IgD-negative memory B cell (primary cell): Measurements from ENCODE around the gene RBM10. TPM values are rescaled to one million over a fixed set of nuclear protein-coding genes. Genes with fewer than 3 reads are reported as not detected.
A peak's percentile ranks its signal among the peaks of the same experiment; 100 is the strongest.

Experiments used
- H3K27ac Mint-ChIP-seq, 3 donors: one replicate each; pipeline ENCODE4 v1.8.0; 2020 to 2022; ENCODE audit warnings: mild to moderate bottlenecking in 3 of 3, mixed read lengths in 3 of 3, moderate library complexity in 1 of 3
- H3K27me3 Mint-ChIP-seq: one replicate; pipeline ENCODE4 v1.8.0; 2021; ENCODE audit warnings: mixed read lengths
- H3K36me3 Mint-ChIP-seq: one replicate; pipeline ENCODE4 v1.8.0; 2020; ENCODE audit warnings: mild to moderate bottlenecking, mixed read lengths
- H3K4me1 Mint-ChIP-seq, 3 donors: one replicate each; pipeline ENCODE4 v1.8.0; 2020 to 2022; ENCODE audit warnings: mixed read lengths in 3 of 3, mild to moderate bottlenecking in 1 of 3
- H3K4me3 Mint-ChIP-seq, 4 donors: one replicate each; pipeline ENCODE4 v1.8.0; 2020 to 2022; ENCODE audit warnings: mild to moderate bottlenecking in 4 of 4, mixed read lengths in 4 of 4, moderate library complexity in 3 of 4
- H3K9me3 Mint-ChIP-seq, 3 donors: one replicate each; pipeline ENCODE4 v1.8.0; 2020 to 2021; ENCODE audit warnings: mixed read lengths in 3 of 3, mild to moderate bottlenecking in 1 of 3
- polyA plus RNA-seq: library from polyadenylated mRNA; unstranded; fragments of 300-500 nt; fragmentation: Illumina TruSeq; gene quantifications from one replicate; pipeline ENCODE4 v1.2.3, GENCODE V29; 2021

Gene RBM10
- polyA plus RNA-seq, 1 donor from 2014 or later: 36.0 TPM

- Mint-ChIP-seq H3K27ac (peak overlapping the region in 1 of 3 donors; percentile 18), H3K27me3 (no peaks in the 10 kb centered on the region), H3K36me3 (peaks cover 15% of the 10 kb centered on the region), H3K9me3 (no peaks in the 10 kb centered on the region), H3K4me1 (peaks cover 17 to 27% (median 19%) of the 10 kb centered on the region in 3 donors), H3K4me3 (peak overlapping the region in 3 of 4 donors; percentile 19 to 77 (median 61))
Measured at GRCh38 chrX:47221756-47222155, 76.7 kb downstream of the RBM10 start.

GRCh38 chrX:47222751-47223350 lies 77.8 kb downstream of the RBM10 start:
- H3K27ac Mint-ChIP-seq: peak overlapping the region in 2 of 3 donors; percentile 28 to 45
- H3K4me3 Mint-ChIP-seq: no peak overlapping the region
- H3K36me3 Mint-ChIP-seq: peaks cover 19% of the 10 kb centered on the region
- H3K4me1 Mint-ChIP-seq: peaks cover 9 to 21% (median 14%) of the 10 kb centered on the region in 3 donors
- no peaks in the 10 kb centered on the region for H3K9me3 Mint-ChIP-seq
- H3K27me3 Mint-ChIP-seq: no peaks in the 10 kb centered on the region

- Mint-ChIP-seq H3K27me3 (no peaks in the 10 kb centered on the region), H3K9me3 (no peaks in the 10 kb centered on the region), H3K27ac (peak overlapping the region in 2 of 3 donors; percentile 28 to 45), H3K4me1 (peaks cover 9 to 21% (median 14%) of the 10 kb centered on the region in 3 donors), H3K36me3 (peaks cover 20% of the 10 kb centered on the region), H3K4me3 (no peak overlapping the region)
Measured at GRCh38 chrX:47223476-47224250, 78.6 kb downstream of the RBM10 start.

- H3K4me1 Mint-ChIP-seq: peaks cover 9 to 20% (median 12%) of the 10 kb centered on the region in 3 donors
Measured at GRCh38 chrX:47224266-47224895, 79.4 kb downstream of the RBM10 start.

GRCh38 chrX:47224896-47225290 lies 79.9 kb downstream of the RBM10 start:
- H3K4me3 Mint-ChIP-seq: no peak overlapping the region
- no peaks in the 10 kb centered on the region for H3K27me3 Mint-ChIP-seq
- peaks cover 7 to 15% (median 9%) of the 10 kb centered on the region in 3 donors for H3K4me1 Mint-ChIP-seq
- H3K9me3 Mint-ChIP-seq: no peaks in the 10 kb centered on the region
- H3K36me3 Mint-ChIP-seq: peaks cover 18% of the 10 kb centered on the region
- no peak overlapping the region for H3K27ac Mint-ChIP-seq

More at GRCh38 chrX:47224266-47224895, 79.4 kb downstream of the RBM10 start:
- Mint-ChIP-seq H3K9me3 (no peaks in the 10 kb centered on the region), H3K27ac (peak overlapping the region in 1 of 3 donors; percentile 63), H3K27me3 (no peaks in the 10 kb centered on the region), H3K4me3 (no peak overlapping the region), H3K36me3 (peaks cover 20% of the 10 kb centered on the region)

- H3K9me3 Mint-ChIP-seq: no peaks in the 10 kb centered on the region
- H3K27ac Mint-ChIP-seq: no peak overlapping the region
- H3K36me3 Mint-ChIP-seq: peaks cover 18% of the 10 kb centered on the region
- H3K27me3 Mint-ChIP-seq: no peaks in the 10 kb centered on the region
- H3K4me3 Mint-ChIP-seq: peak overlapping the region in 1 of 4 donors; percentile 6
- H3K4me1 Mint-ChIP-seq: peaks cover under 1 to 3% (median 2%) of the 10 kb centered on the region in 3 donors
Measured at GRCh38 chrX:47226071-47226470, 81.0 kb downstream of the RBM10 start.

- H3K4me3 Mint-ChIP-seq: peak overlapping the region in 1 of 4 donors; percentile 6
- H3K4me1 Mint-ChIP-seq: peaks cover 0 to 3% (median 2%) of the 10 kb centered on the region in 3 donors
- peaks cover 18% of the 10 kb centered on the region for H3K36me3 Mint-ChIP-seq
- H3K27ac Mint-ChIP-seq: no peak overlapping the region
- no peaks in the 10 kb centered on the region for H3K27me3 Mint-ChIP-seq
- H3K9me3 Mint-ChIP-seq: no peaks in the 10 kb centered on the region
Measured at GRCh38 chrX:47226531-47227333, 81.7 kb downstream of the RBM10 start.

- H3K27ac Mint-ChIP-seq: no peak overlapping the region
- H3K36me3 Mint-ChIP-seq: peaks cover 15% of the 10 kb centered on the region
- peaks cover 0 to 4% (median 2%) of the 10 kb centered on the region in 3 donors for H3K4me1 Mint-ChIP-seq
- H3K9me3 Mint-ChIP-seq: no peaks in the 10 kb centered on the region
- H3K4me3 Mint-ChIP-seq: no peak overlapping the region
- no peaks in the 10 kb centered on the region for H3K27me3 Mint-ChIP-seq
Measured at GRCh38 chrX:47227334-47227583, 82.2 kb downstream of the RBM10 start.

GRCh38 chrX:47228550-47229270 lies 83.7 kb downstream of the RBM10 start:
- no peaks in the 10 kb centered on the region for H3K27me3 Mint-ChIP-seq
- H3K4me1 Mint-ChIP-seq: peaks cover 0 to 4% (median 2%) of the 10 kb centered on the region in 3 donors
- peaks cover 0 to under 1% (median 0%) of the 10 kb centered on the region in 3 donors for H3K9me3 Mint-ChIP-seq

GRCh38 chrX:47229427-47229826 lies 84.4 kb downstream of the RBM10 start:
- H3K4me1 Mint-ChIP-seq: peaks cover 0 to 5% (median 2%) of the 10 kb centered on the region in 3 donors
- H3K9me3 Mint-ChIP-seq: peaks cover 0 to 2% (median 0%) of the 10 kb centered on the region in 3 donors
- H3K27ac Mint-ChIP-seq: no peak overlapping the region
- peaks cover 12% of the 10 kb centered on the region for H3K36me3 Mint-ChIP-seq
- no peak overlapping the region for H3K4me3 Mint-ChIP-seq
- no peaks in the 10 kb centered on the region for H3K27me3 Mint-ChIP-seq

More at GRCh38 chrX:47228550-47229270, 83.7 kb downstream of the RBM10 start:
- Mint-ChIP-seq H3K27ac (peak overlapping the region in 1 of 3 donors; percentile 39), H3K36me3 (peaks cover 14% of the 10 kb centered on the region), H3K4me3 (no peak overlapping the region)

- Mint-ChIP-seq H3K36me3 (peaks cover 7% of the 10 kb centered on the region), H3K4me3 (peak overlapping the region in 2 of 4 donors; percentile 12 to 18), H3K27me3 (no peaks in the 10 kb centered on the region), H3K27ac (peak overlapping the region; percentile 1 to 80 (median 5)), H3K4me1 (peaks cover 0 to 5% (median 4%) of the 10 kb centered on the region in 3 donors), H3K9me3 (peaks cover 0 to 2% (median 0%) of the 10 kb centered on the region in 3 donors)
Measured at GRCh38 chrX:47230136-47230868, 85.3 kb downstream of the RBM10 start.

- Mint-ChIP-seq H3K27me3 (no peaks in the 10 kb centered on the region), H3K9me3 (peaks cover 0 to 2% (median 0%) of the 10 kb centered on the region in 3 donors), H3K27ac (peak overlapping the region in 1 of 3 donors; percentile 86), H3K4me3 (peak overlapping the region in 1 of 4 donors; percentile 85), H3K36me3 (peaks cover 6% of the 10 kb centered on the region), H3K4me1 (peaks cover 0 to 7% (median 5%) of the 10 kb centered on the region in 3 donors)
Measured at GRCh38 chrX:47231167-47231566, 86.1 kb downstream of the RBM10 start.

- H3K27me3 Mint-ChIP-seq: no peaks in the 10 kb centered on the region
- peaks cover 5% of the 10 kb centered on the region for H3K36me3 Mint-ChIP-seq
- peaks cover 0 to 2% (median 0%) of the 10 kb centered on the region in 3 donors for H3K9me3 Mint-ChIP-seq
- H3K4me1 Mint-ChIP-seq: peaks cover 0 to 7% (median 5%) of the 10 kb centered on the region in 3 donors
- peak overlapping the region; percentile 86 to 100 (median 99) for H3K27ac Mint-ChIP-seq
- H3K4me3 Mint-ChIP-seq: peak overlapping the region; percentile 85 to 98 (median 96)
Measured at GRCh38 chrX:47232197-47232802, 87.3 kb downstream of the RBM10 start.
